Measurements from ENCODE around the gene RSBN1L. TPM values are rescaled to one million over a fixed set of nuclear protein-coding genes. Genes with fewer than 3 reads are reported as not detected.

RSBN1L gene
- total and polyA plus RNA-seq, 11 donors = 4.0 to 12.1 (median 9.0) TPM

DNA sequence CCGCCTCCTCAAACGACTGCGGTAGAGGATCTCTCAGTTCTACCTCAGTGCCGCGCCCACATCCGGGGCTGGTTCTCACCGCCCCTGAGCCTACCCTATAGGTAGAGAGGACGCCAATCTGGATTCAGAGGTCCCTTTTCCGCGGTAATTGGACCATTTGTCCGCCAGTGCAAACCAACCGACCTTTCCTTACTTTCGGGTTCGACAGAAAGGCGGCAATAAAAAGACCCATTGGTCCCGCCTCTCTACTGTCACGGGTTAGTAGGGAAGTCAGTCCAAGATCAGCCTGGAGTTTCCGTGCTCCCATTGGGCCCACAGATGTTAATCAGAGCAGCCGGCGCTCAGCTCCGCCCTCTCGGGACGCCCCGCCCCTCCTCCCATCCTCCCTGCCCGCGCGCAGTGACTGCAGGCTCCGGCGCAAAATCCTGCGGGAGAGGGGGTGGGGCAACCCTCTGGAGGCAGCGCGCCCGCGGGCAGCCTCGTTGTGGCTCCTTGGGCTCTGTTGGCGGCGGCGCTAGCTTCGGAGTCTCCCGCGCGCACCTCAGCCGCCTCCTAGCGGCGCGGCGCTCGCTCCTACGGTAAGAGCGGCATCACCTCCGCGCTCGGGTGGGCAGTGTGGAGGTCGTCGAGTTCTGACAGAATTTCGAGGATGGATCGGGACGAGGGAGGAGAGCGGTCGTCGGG lies 102.3 kb downstream of the RSBN1L start, which contains the start of the genes PHTF2 and TMEM60:
Gene PHTF2, plus strand, starts transcription at position 380 of the 684 bp plus-strand sequence.
Gene TMEM60, minus strand, starts transcription at position 41 of the 684 bp plus-strand sequence. CDS start 4,061 bp downstream, outside the sequence.
- H3K4me1 ChIP-seq = peaks cover 0 to 80% (median 26%) of the 10 kb centered on the region in 12 donors
- H3K4me3 ChIP-seq = peak within 1 kb of the TSS; percentile 65 to 98 (median 88)
- no peaks in the 10 kb centered on the region for H3K27me3 ChIP-seq
- WGBS, 4 donors = 0 to 1% (median 0%) methylated on average over 22 to 61 of the region's 61 CpGs
- H3K9me3 ChIP-seq = no peaks in the 10 kb centered on the region
- TF ChIP-seq POLR2A (IDR thresholded peaks at IDR 0.05) = peak in 1 of 2 donors; percentile 72
- TF ChIP-seq CTCF (IDR thresholded peaks at IDR 0.05) = peak; percentile 15 to 70 (median 38)
- ATAC-seq (peak; percentile 96 to 98 (median 98)), DNase-seq (peak; percentile 98 to 99 (median 99))
- intact Hi-C loops (cut with DNase I) = loop anchor here in 4 of 10 donors (1.0 to 5.0 kb wide), 5 partner anchors 32 to 219 kb away; partner anchors contain the start of gene RSBN1L (in 2 of the 4)
- peak within 1 kb of the TSS; percentile 70 to 92 (median 88) for H3K27ac ChIP-seq
- H3K36me3 ChIP-seq = peaks cover 0 to 15% (median 0%) of the 10 kb centered on the region in 9 donors

GRCh38 chr7:77799078-77799964 lies 103.1 kb downstream of the RSBN1L start:
- H3K36me3 ChIP-seq = peaks cover 0 to 8% (median 0%) of the 10 kb centered on the region in 9 donors
- intact Hi-C loops (cut with DNase I) = loop anchor here in 2 of 10 donors (2.0 to 5.0 kb wide), 3 partner anchors 38 to 218 kb away; partner anchors contain the start of gene RSBN1L (in 1 of the 2)
- H3K27me3 ChIP-seq = no peaks in the 10 kb centered on the region
- H3K4me3 ChIP-seq = peak overlapping the region; percentile 65 to 94 (median 88)
- H3K27ac ChIP-seq = peak overlapping the region; percentile 69 to 92 (median 87)
- H3K4me1 ChIP-seq = peaks cover 0 to 79% (median 24%) of the 10 kb centered on the region in 12 donors
- ATAC-seq = peak in 2 of 4 donors; percentile 1 to 15
- TF ChIP-seq CTCF (IDR thresholded peaks at IDR 0.05) (no peak), POLR2A (IDR thresholded peaks at IDR 0.05) (no peak)
- no peaks in the 10 kb centered on the region for H3K9me3 ChIP-seq
- WGBS, 4 donors = 1 to 3% (median 2%) methylated on average over 24 to 55 of the region's 55 CpGs
- DNase-seq = peak; percentile 35 to 75 (median 44)

DNA sequence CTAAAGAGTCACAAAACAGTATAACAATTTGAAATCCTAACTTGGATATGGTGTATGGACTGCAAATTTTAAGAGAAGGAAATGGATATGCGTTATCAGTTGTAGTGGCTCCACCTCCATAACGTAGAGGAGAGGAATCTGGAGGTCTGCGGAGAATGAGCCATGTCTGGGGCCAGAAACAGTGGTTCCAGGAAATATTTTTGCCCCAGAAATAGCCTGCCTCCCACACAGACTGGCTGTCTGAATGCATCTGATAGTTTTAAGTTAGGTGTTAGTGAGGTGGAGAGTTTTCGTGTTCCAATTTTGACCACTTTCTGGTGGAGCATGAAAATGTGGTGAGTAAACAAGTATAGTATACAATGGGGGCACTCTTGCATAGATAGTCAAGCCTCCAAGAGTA lies 103.9 kb downstream of the RSBN1L start:
- Histone ChIP-seq H3K4me3 (peak overlapping the region in 8 of 12 donors; percentile 65 to 94 (median 88)), H3K27me3 (no peaks in the 10 kb centered on the region), H3K36me3 (peaks cover 0 to under 1% (median 0%) of the 10 kb centered on the region in 9 donors), H3K9me3 (no peaks in the 10 kb centered on the region), H3K27ac (peak overlapping the region in 4 of 12 donors; percentile 88 to 91 (median 90)), H3K4me1 (peaks cover 0 to 70% (median 24%) of the 10 kb centered on the region in 12 donors)
- 42 to 51% (median 48%) methylated on average over 4 of the region's 4 CpGs for WGBS, 4 donors
- intact Hi-C loops (cut with DNase I) = no loop called here
- DNase-seq (no peak), ATAC-seq (no peak)
- TF ChIP-seq CTCF (IDR thresholded peaks at IDR 0.05) = no peak
- TF ChIP-seq POLR2A (IDR thresholded peaks at IDR 0.05) = no peak
